CD14-positive monocyte (primary cell): ENCODE data around the gene C20orf144. TPM values are rescaled to one million over a fixed set of nuclear protein-coding genes. Genes with fewer than 3 reads are reported as not detected.

Experiments
- DNase-seq, 3 donors: peaks; one replicate each; pipeline ENCODE4 v3.0.0-alpha.2; 2011 to 2022
- H2AFZ ChIP-seq: 2 replicates; pipeline ENCODE4 v1.6.0; 2012; ENCODE audit warnings: mild to moderate bottlenecking, low read depth, low read length, inconsistent platforms; ENCODE audit not compliant: insufficient read depth, poor library complexity, severe bottlenecking
- H3K27ac ChIP-seq, 2 donors: 1 replicate in 1 of 2; 2 replicates in 1 of 2; pipeline ENCODE4 v1.5.1; 2012 to 2013; ENCODE audit warnings: low read length in 2 of 2, control low read depth in 1 of 2, inconsistent platforms in 1 of 2, low read depth in 1 of 2, mild to moderate bottlenecking in 1 of 2
- H3K27me3 ChIP-seq, 2 donors: one replicate each; pipeline versions ENCODE4 v1.6.0 to v1.6.1; 2011 to 2013; ENCODE audit warnings: low read length in 2 of 2; ENCODE audit not compliant: control insufficient read depth in 2 of 2, insufficient read depth in 2 of 2
- H3K36me3 ChIP-seq, 2 donors: replicated peaks in 1 of 2; 1 replicate in 1 of 2; 2 replicates in 1 of 2; pipeline versions ENCODE4 v1.5.1 to v1.6.1; 2012 to 2013; ENCODE audit warnings: low read length in 2 of 2, control low read depth in 1 of 2, inconsistent platforms in 1 of 2, mild to moderate bottlenecking in 1 of 2; ENCODE audit not compliant: insufficient read depth in 2 of 2, control insufficient read depth in 1 of 2
- H3K4me1 ChIP-seq, 2 donors: 1 replicate in 1 of 2; 2 replicates in 1 of 2; pipeline versions ENCODE4 v1.5.1 to v1.6.1; 2012 to 2013; ENCODE audit warnings: low read length in 2 of 2, control low read depth in 1 of 2, inconsistent platforms in 1 of 2, mild to moderate bottlenecking in 1 of 2, moderate library complexity in 1 of 2; ENCODE audit not compliant: insufficient read depth in 2 of 2, control insufficient read depth in 1 of 2
- H3K4me2 ChIP-seq: replicated peaks from 2 replicates; pipeline ENCODE3; 2012; ENCODE audit warnings: low read length, moderate library complexity, mild to moderate bottlenecking; ENCODE audit not compliant: poor library complexity, severe bottlenecking; ENCODE audit errors: extremely low read depth
- H3K4me3 ChIP-seq, 3 experiments: fragments of 200-600 bp in 1 of 3; sonication (generic) in 1 of 3; replicated peaks in 1 of 3; 1 replicate in 2 of 3; 2 replicates in 1 of 3; pipeline ENCODE4 v1.5.1; 2011 to 2013; ENCODE audit warnings: low read length in 3 of 3, mild to moderate bottlenecking in 3 of 3, control low read depth in 2 of 3, low read depth in 2 of 3, inconsistent platforms in 1 of 3, moderate library complexity in 1 of 3
- H3K79me2 ChIP-seq: 2 replicates; pipeline ENCODE4 v1.6.0; 2012; ENCODE audit warnings: mild to moderate bottlenecking, control low read depth, inconsistent platforms, low read length, moderate library complexity; ENCODE audit not compliant: insufficient read depth
- H3K9ac ChIP-seq: 2 replicates; pipeline ENCODE4 v1.6.0; 2017; ENCODE audit warnings: low read length, mild to moderate bottlenecking; ENCODE audit not compliant: insufficient read depth, poor library complexity, severe bottlenecking
- H3K9me3 ChIP-seq, 2 donors: replicated peaks in 1 of 2; 1 replicate in 1 of 2; 2 replicates in 1 of 2; pipeline versions ENCODE4 v1.5.1 to v1.6.1; 2012 to 2013; ENCODE audit warnings: low read length in 2 of 2, control low read depth in 1 of 2; ENCODE audit not compliant: control insufficient read depth in 1 of 2, insufficient read depth in 1 of 2
- H4K20me1 ChIP-seq: 2 replicates; pipeline ENCODE4 v1.6.0; 2012; ENCODE audit warnings: mild to moderate bottlenecking, low read length, control low read depth, moderate library complexity; ENCODE audit not compliant: insufficient read depth
- H3K27ac Mint-ChIP-seq, 7 donors: one replicate each; pipeline ENCODE4 v1.8.0; 2020; ENCODE audit warnings: mild to moderate bottlenecking in 7 of 7, mixed read lengths in 7 of 7, moderate library complexity in 6 of 7, inconsistent platforms in 2 of 7
- H3K27me3 Mint-ChIP-seq, 3 donors: one replicate each; pipeline ENCODE4 v1.8.0; 2021 to 2022; ENCODE audit warnings: low read depth in 3 of 3, mild to moderate bottlenecking in 3 of 3, mixed read lengths in 3 of 3, moderate library complexity in 3 of 3, inconsistent platforms in 1 of 3
- H3K36me3 Mint-ChIP-seq, 2 donors: one replicate each; pipeline ENCODE4 v1.8.0; 2020; ENCODE audit warnings: mixed read lengths in 2 of 2, inconsistent platforms in 1 of 2, mild to moderate bottlenecking in 1 of 2
- H3K4me1 Mint-ChIP-seq: one replicate; pipeline ENCODE4 v1.8.0; 2020; ENCODE audit warnings: mild to moderate bottlenecking, mixed read lengths
- H3K4me3 Mint-ChIP-seq, 2 donors: one replicate each; pipeline ENCODE4 v1.8.0; 2020; ENCODE audit warnings: mild to moderate bottlenecking in 2 of 2, mixed read lengths in 2 of 2, moderate library complexity in 1 of 2
- H3K9me3 Mint-ChIP-seq, 7 donors: one replicate each; pipeline ENCODE4 v1.8.0; 2020 to 2022; ENCODE audit warnings: mixed read lengths in 7 of 7, mild to moderate bottlenecking in 6 of 7, moderate library complexity in 6 of 7, inconsistent platforms in 2 of 7
- CTCF ChIP-seq: fragments of 200-600 bp; IDR thresholded peaks from one replicate; pipeline ENCODE4 v1.8.0; 2022; ENCODE audit warnings: antibody characterized with exemption, mild to moderate bottlenecking
- WGBS: methylation state at CpG from one replicate; pipeline ENCODE4 v1.1.5; 2013; ENCODE audit warnings: missing lambda C conversion rate; ENCODE audit not compliant: insufficient coverage; 5-methylcytosine and 5-hydroxymethylcytosine counted together
- intact Hi-C, 2 donors: fragments of 100-400 bp; cut with micrococcal nuclease; formaldehyde crosslinking; loops; one replicate each; pipeline versions ENCODE4 v1.15.0 to v1.15.1; 2023
- polyA plus RNA-seq, 3 donors: library from polyadenylated mRNA; depleted of rRNA in 1 of 3; unstranded in 2 of 3; stranded (reverse) in 1 of 3; fragments of 300-500 nt in 2 of 3; fragments of >200 nt in 1 of 3; fragmentation: Illumina TruSeq in 2 of 3; gene quantifications; 1 replicate in 2 of 3; 2 replicates in 1 of 3; pipeline ENCODE4 v1.2.3, GENCODE V29; 2012 to 2021

Gene C20orf144
- polyA plus RNA-seq, 3 donors = 0.13 TPM; not detected in 2

- Histone ChIP-seq H3K9me3 (no peaks in the 10 kb centered on the region), H2AFZ (no peak overlapping the region), H3K4me3 (no peak overlapping the region), H3K4me1 (no peaks in the 10 kb centered on the region), H3K79me2 (no peaks in the 10 kb centered on the region), H3K36me3 (peaks cover 46 to 73% of the 10 kb centered on the region in 2 donors), H3K4me2 (no peak overlapping the region), H3K27me3 (no peaks in the 10 kb centered on the region), H3K9ac (no peak overlapping the region), H3K27ac (no peak overlapping the region), H4K20me1 (no peaks in the 10 kb centered on the region)
- Mint-ChIP-seq H3K27ac (peak overlapping the region in 1 of 7 donors; percentile 61), H3K4me1 (no peaks in the 10 kb centered on the region), H3K36me3 (peaks cover 46 to 67% of the 10 kb centered on the region in 2 donors), H3K4me3 (no peak overlapping the region), H3K27me3 (peaks cover 0 to 2% (median 0%) of the 10 kb centered on the region in 3 donors), H3K9me3 (peaks cover 0 to 2% (median 0%) of the 10 kb centered on the region in 7 donors)
- no CpG with 5 or more reads among the region's 2 CpGs for WGBS
- intact Hi-C loops = no loop called here
- DNase-seq = no peak
- no peak for TF ChIP-seq CTCF
Measured at GRCh38 chr20:33709398-33709797, 47.3 kb downstream of the C20orf144 start.

GRCh38 chr20:33709905-33710541 lies 47.9 kb downstream of the C20orf144 start:
- Histone ChIP-seq H3K79me2 (no peaks in the 10 kb centered on the region), H3K4me1 (no peaks in the 10 kb centered on the region), H4K20me1 (no peaks in the 10 kb centered on the region), H3K4me3 (no peak overlapping the region), H2AFZ (no peak overlapping the region), H3K27me3 (no peaks in the 10 kb centered on the region), H3K27ac (no peak overlapping the region), H3K9ac (no peak overlapping the region), H3K4me2 (no peak overlapping the region), H3K36me3 (peaks cover 47 to 77% of the 10 kb centered on the region in 2 donors), H3K9me3 (no peaks in the 10 kb centered on the region)
- Mint-ChIP-seq H3K9me3 (peaks cover 0 to under 1% (median 0%) of the 10 kb centered on the region in 7 donors), H3K4me3 (no peak overlapping the region), H3K27me3 (peaks cover 0 to 2% (median 0%) of the 10 kb centered on the region in 3 donors), H3K4me1 (no peaks in the 10 kb centered on the region), H3K27ac (no peak overlapping the region), H3K36me3 (peaks cover 49 to 74% of the 10 kb centered on the region in 2 donors)
- TF ChIP-seq CTCF = no peak
- no peak for DNase-seq
- intact Hi-C loops = no loop called here
- WGBS = 96% methylated on average over 10 of the region's 16 CpGs
